ENCODE data around the gene IDI2.

The IDI2 gene

GRCh38 chr10:1003884-1004670 lies 21.6 kb downstream of the IDI2 start:
- no peak for DNase-seq

DNA sequence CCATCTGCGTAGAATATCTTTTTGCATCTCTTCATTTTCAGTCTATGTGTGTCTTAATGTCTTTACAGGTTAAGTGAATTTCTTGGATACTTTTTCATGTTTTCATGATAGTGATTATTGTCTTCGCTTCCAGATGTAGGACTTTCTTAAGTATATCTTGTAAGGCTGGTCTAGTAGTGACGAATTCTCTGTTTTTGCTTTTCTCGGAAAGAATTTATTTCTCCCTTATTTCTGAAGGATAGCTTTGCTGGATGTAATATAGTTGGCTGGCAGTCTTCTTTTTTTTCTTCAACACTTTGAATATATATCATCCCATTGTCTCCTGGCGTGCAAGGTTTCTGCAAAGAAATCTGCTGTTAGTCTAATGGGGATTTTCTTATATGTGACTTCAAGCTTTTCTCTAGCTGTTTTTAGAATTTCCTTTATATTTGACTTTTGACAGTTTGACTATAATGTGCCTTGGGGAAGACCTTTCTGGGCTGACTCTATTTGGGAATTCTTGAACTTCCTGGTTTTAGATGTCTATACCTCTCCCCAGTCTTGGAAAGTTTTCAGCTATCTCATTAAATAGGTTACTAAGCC lies 23.1 kb downstream of the IDI2 start:
- no peak for DNase-seq

- DNase-seq: peak in 1 of 2 experiments; percentile 14
These were observed 28.2 kb downstream of the IDI2 start for GRCh38 chr10:997266-998022.

- DNase-seq: peak in 1 of 2 experiments; percentile 12
These were observed 29.6 kb downstream of the IDI2 start for GRCh38 chr10:996031-996430.

- DNase-seq: peak in 1 of 2 experiments; percentile 16
These were observed 30.1 kb downstream of the IDI2 start for GRCh38 chr10:995559-995926.

GRCh38 chr10:994836-995558 lies 30.7 kb downstream of the IDI2 start:
- no peak for DNase-seq

- DNase-seq: no peak
These were observed 32.8 kb downstream of the IDI2 start for GRCh38 chr10:992871-993270.

GRCh38 chr10:992467-992866 lies 33.2 kb downstream of the IDI2 start:
- DNase-seq: no peak

GRCh38 chr10:990808-991207 lies 34.9 kb downstream of the IDI2 start:
- no peak for DNase-seq

GRCh38 chr10:988667-989545 lies 36.8 kb downstream of the IDI2 start:
- DNase-seq: no peak

- DNase-seq: peak; percentile 96 to 97
These were observed 37.6 kb downstream of the IDI2 start, which contains the start of gene GTPBP4 for GRCh38 chr10:987870-988666. GTPBP4 (plus strand) TSS chr10:988434; CDS start chr10:988480, 46 bp downstream.

- no peak for DNase-seq
These were observed 38.1 kb downstream of the IDI2 start for GRCh38 chr10:987620-987869.

GRCh38 chr10:986881-987619 lies 38.6 kb downstream of the IDI2 start:
- DNase-seq: no peak

DNA sequence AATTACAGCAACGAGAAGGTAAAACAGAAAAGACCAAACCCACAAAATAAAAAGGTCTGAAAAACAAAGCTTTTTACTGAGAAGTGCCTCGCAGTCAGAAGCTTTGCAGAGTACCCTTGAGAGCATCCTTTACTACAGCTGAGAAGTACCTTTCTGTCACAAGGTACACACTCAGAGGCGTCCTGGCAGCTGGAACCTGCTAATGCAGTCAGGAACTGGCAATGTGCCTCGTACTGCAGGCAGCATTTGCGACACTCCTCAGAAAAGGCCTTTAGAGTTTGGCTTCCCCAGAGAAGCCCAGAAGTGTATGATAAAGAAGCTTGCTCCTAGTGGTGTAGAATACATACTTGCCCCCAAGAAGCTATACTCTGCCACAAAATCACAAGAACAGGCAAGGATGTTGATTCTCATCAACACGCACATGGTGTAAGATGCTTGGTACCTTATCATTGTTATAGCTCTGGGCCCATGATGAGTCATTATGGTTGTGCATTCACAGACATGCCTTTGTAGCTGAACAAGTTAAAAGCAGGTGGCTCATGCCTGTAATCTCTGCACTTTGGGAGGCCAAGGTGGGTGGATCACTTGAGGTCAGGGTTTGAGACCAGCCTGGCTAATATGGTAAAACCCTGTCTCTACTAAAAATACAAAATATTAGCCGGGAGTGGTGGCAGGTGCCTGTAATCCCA lies 39.4 kb downstream of the IDI2 start:
- no peak for DNase-seq

GRCh38 chr10:985361-985760 lies 40.3 kb downstream of the IDI2 start:
- DNase-seq: no peak

DNA sequence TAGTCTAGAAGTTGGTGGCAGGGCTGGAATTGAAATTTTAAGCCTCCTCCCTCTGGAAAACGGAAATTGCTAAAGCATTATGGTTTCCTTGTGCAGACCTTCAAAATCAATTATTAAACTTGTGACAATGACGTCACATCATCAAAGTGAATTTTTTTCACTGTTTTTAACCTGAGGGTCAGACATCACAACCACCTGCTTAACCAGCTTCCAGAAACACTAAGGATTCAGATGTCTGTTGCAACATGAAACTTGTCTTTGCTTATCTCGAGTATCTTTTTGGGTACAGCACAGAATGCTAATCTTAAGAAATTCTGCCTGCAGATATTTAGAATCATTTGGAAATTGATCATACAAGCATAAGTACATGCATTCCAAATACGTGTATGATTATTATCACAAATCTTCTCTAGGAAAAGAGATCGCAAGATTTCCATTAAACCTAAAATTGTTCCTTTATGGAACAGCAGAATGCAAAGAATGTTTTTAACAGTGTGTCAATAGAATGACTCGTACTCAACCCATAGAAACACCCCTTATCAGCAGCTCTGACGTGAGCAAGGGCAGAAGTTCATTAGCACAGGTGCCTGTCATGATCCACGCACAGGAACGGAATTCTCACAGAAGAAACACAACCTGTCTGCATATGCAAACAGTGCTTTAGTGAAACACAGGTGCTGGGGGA lies 41.5 kb downstream of the IDI2 start:
- DNase-seq: no peak

GRCh38 chr10:983401-983800 lies 42.3 kb downstream of the IDI2 start:
- DNase-seq: no peak

- DNase-seq: no peak
These were observed 45.1 kb downstream of the IDI2 start for GRCh38 chr10:980468-981093.

DNA sequence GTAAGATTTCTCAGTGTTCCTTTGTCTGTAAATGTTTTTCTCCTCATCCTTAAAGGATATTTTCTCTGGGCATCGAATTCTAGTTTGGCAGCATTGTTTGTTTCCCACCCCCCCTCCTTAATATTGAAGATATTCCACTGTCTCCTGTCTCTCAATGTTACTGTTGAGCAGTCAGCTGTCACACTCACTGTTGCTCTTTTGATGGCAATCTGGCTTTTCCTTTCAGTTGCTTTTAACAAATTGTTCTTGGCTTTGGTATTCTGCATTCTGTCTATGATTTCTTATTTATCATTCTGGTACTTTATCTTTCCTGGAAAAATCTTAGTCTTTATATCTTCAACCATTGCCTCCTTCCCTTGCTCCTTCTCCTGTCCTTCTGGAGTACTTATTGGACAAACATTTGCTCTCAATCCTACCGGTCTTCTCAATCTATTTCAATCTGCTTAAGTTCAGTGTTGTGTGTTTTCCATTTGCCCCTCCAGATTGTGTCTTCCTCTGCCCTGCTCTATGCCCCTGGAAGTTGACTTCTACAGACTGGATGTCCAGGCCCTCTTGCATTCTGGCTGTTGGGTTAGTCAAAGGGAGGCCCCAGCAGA lies 46.7 kb downstream of the IDI2 start:
- no peak for DNase-seq
